Upper lobe of left lung (tissue), 6 donors: ENCODE results near the gene WAS. TPM values are rescaled to one million over a fixed set of nuclear protein-coding genes. Genes with fewer than 3 reads are reported as not detected.

Experiments
- ATAC-seq, 2 donors: fragments of 200-7000 bp; cut with Tn5 transposase; one replicate each; pipeline ENCODE4 v1.9.1; 2022; ENCODE audit warnings: mild to moderate bottlenecking in 2 of 2, moderate library complexity in 2 of 2; ENCODE audit not compliant: low FRiP score in 2 of 2
- DNase-seq, 2 donors: peaks; one replicate each; pipeline ENCODE4 v3.0.0-alpha.2; 2019 to 2020
- H3K27ac ChIP-seq, 4 donors: fragments of 200-600 bp; sonication (generic); one replicate each; pipeline ENCODE4 v1.5.1; 2016 to 2019
- H3K27me3 ChIP-seq, 4 donors: fragments of 200-600 bp; sonication (generic); one replicate each; pipeline ENCODE4 v1.5.1; 2017 to 2019
- H3K36me3 ChIP-seq, 4 donors: fragments of 200-600 bp; sonication (generic); one replicate each; pipeline ENCODE4 v1.5.1; 2016 to 2019
- H3K4me1 ChIP-seq, 4 donors: fragments of 200-600 bp; sonication (generic); one replicate each; pipeline ENCODE4 v1.5.1; 2018 to 2019
- H3K4me3 ChIP-seq, 4 donors: fragments of 200-600 bp; sonication (generic); one replicate each; pipeline ENCODE4 v1.5.1; 2017 to 2019; ENCODE audit warnings: mild to moderate bottlenecking in 2 of 4, moderate library complexity in 1 of 4
- H3K9me3 ChIP-seq, 4 donors: fragments of 200-600 bp; sonication (generic); one replicate each; pipeline ENCODE4 v1.5.1; 2018 to 2019
- EP300 ChIP-seq, 4 donors: sonication (generic); formaldehyde crosslinking; IDR thresholded peaks; one replicate each; pipeline ENCODE4 v1.5.1; 2017; ENCODE audit warnings: antibody characterized with exemption in 4 of 4, control low read depth in 2 of 4
- POLR2A ChIP-seq, 4 donors: fragments of 450-650 bp; IDR thresholded peaks; one replicate each; pipeline ENCODE4 v1.5.1; 2016 to 2017; ENCODE audit warnings: antibody characterized with exemption in 4 of 4, mild to moderate bottlenecking in 2 of 4
- POLR2AphosphoS5 ChIP-seq, 2 donors: sonication (generic); formaldehyde crosslinking; IDR thresholded peaks; one replicate each; pipeline ENCODE4 v1.5.1; 2017; ENCODE audit warnings: antibody characterized with exemption in 2 of 2
- WGBS, 2 donors: methylation state at CpG; one replicate each; pipeline ENCODE4 v1.1.5; 2017 to 2018; 5-methylcytosine and 5-hydroxymethylcytosine counted together
- small RNA-seq, 4 donors: library from RNA; depleted of rRNA; stranded (forward); fragments of <200 nt; gene quantifications; one replicate each; pipeline ENCODE3, GENCODE V24; 2016
- total RNA-seq, 6 donors: library from RNA; depleted of rRNA in 4 of 6; stranded (reverse); fragments of >200 nt in 4 of 6; gene quantifications; one replicate each; pipeline versions ENCODE4 v1.1.0 to v1.2.1, GENCODE V29; 2016 to 2021
- TF ChIP-seq, protein P1 (sequence below), 6 experiments: fragments of 450-650 bp in 4 of 6; fragments of 200-600 bp in 2 of 6; sonication (generic) in 2 of 6; IDR thresholded peaks; one replicate each; pipeline ENCODE4 v1.5.1; 2016 to 2019; ENCODE audit warnings: antibody characterized with exemption in 6 of 6
- donor health status: DM: no; HTN: no; CAD: no; lungs with moderate emphysema.
- donor health status: DM: no; HTN: yes; CAD: no; lungs with severe emphysema.

WAS gene
- total RNA-seq, 6 donors from 2014 or later = 11.7 to 46.0 (median 33.9) TPM

DNA sequence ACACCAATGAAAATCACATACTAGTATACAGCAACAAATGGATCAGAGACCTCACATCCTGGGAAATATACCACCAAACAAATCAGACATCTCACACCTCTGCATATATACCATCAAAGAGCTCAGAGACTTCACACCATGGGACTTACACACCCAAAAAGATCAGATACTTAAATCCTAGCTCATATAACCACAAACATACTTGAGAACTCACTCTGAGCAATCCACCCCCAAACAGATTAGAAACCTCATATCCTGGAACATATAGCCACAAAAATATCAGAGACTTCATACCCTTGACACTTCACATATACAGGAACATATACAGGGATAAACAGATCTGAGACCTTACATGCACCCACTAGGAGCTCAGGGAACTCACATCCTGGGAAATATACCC, 45.1 kb downstream of the WAS start:
- no peaks in the 10 kb centered on the region for H3K4me1 ChIP-seq
- H3K9me3 ChIP-seq = no peaks in the 10 kb centered on the region
- no peak for DNase-seq
- TF ChIP-seq POLR2AphosphoS5 (IDR thresholded peaks at IDR 0.05) (no peak), EP300 (IDR thresholded peaks at IDR 0.05) (no peak), POLR2A (IDR thresholded peaks at IDR 0.05) (no peak)
- TF ChIP-seq, protein P1, sequence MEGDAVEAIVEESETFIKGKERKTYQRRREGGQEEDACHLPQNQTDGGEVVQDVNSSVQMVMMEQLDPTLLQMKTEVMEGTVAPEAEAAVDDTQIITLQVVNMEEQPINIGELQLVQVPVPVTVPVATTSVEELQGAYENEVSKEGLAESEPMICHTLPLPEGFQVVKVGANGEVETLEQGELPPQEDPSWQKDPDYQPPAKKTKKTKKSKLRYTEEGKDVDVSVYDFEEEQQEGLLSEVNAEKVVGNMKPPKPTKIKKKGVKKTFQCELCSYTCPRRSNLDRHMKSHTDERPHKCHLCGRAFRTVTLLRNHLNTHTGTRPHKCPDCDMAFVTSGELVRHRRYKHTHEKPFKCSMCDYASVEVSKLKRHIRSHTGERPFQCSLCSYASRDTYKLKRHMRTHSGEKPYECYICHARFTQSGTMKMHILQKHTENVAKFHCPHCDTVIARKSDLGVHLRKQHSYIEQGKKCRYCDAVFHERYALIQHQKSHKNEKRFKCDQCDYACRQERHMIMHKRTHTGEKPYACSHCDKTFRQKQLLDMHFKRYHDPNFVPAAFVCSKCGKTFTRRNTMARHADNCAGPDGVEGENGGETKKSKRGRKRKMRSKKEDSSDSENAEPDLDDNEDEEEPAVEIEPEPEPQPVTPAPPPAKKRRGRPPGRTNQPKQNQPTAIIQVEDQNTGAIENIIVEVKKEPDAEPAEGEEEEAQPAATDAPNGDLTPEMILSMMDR (IDR thresholded peaks at IDR 0.05) = no peak
- no peak overlapping the region for H3K4me3 ChIP-seq
- no peaks in the 10 kb centered on the region for H3K27me3 ChIP-seq
- no peak for ATAC-seq
- H3K36me3 ChIP-seq = no peaks in the 10 kb centered on the region
- no peak overlapping the region for H3K27ac ChIP-seq

DNA sequence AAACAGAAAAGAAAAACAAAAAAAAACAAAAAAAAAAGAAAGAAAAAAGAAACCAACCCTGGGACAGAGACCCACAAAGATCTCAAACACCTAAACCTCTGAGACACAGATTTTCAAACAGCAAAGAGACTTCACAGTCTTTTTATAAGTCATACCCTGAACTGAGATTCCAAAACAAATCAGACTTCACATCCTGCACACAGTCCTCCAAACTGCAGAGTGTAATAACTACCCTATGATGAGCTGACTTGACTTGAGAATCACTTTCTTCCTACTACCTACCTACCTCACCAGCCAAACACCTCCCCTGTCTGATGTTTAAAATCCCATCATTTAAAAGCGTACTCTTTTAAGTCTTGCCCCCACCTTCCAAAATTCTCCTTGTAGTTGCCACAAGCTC, 52.7 kb downstream of the WAS start:
- WGBS, 2 donors = 73 to 88% methylated on average over 1 of the region's 1 CpG
- H3K27me3 ChIP-seq = no peaks in the 10 kb centered on the region
- no peak for ATAC-seq

DNA sequence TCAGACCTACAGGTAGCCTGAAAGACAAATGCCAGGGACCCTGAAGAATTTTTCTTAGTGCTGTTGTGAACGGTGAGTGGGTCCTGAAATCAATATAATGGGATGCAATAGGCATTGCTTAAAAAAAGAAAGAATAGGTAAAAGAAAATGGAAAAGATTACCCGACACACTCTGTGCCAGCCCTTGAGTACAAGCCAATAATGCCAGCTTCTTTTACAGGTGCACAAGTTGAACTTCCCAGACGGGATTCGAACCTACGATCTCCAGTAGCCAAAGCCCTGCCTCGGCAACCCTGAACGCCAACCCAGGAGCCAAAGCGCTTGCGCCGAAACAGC, 53.2 kb downstream of the WAS start:
- DNase-seq = no peak
- H3K27me3 ChIP-seq = no peaks in the 10 kb centered on the region
- H3K4me1 ChIP-seq = peaks cover 0 to 4% (median 1%) of the 10 kb centered on the region in 4 donors
- peak overlapping the region in 2 of 4 donors; percentile 52 to 60 for H3K4me3 ChIP-seq
- 21 to 45% methylated on average over 4 to 10 of the region's 10 CpGs for WGBS, 2 donors
- peak overlapping the region in 2 of 4 donors; percentile 7 to 87 for H3K27ac ChIP-seq
- no peaks in the 10 kb centered on the region for H3K9me3 ChIP-seq
- H3K36me3 ChIP-seq = no peaks in the 10 kb centered on the region
- no peak for ATAC-seq
- TF ChIP-seq POLR2AphosphoS5 (IDR thresholded peaks at IDR 0.05) = no peak

More for the DNA sequence above, 52.7 kb downstream of the WAS start:
- TF ChIP-seq, protein P1 (IDR thresholded peaks at IDR 0.05) = no peak
- no peak for TF ChIP-seq EP300 (IDR thresholded peaks at IDR 0.05)
- no peak for TF ChIP-seq POLR2AphosphoS5 (IDR thresholded peaks at IDR 0.05)
- no peak for TF ChIP-seq POLR2A (IDR thresholded peaks at IDR 0.05)
- Histone ChIP-seq H3K36me3 (no peaks in the 10 kb centered on the region), H3K4me1 (peaks cover 0 to 4% (median 1%) of the 10 kb centered on the region in 4 donors), H3K9me3 (no peaks in the 10 kb centered on the region), H3K4me3 (peak overlapping the region in 1 of 4 donors; percentile 60), H3K27ac (peak overlapping the region in 1 of 4 donors; percentile 87)
- no peak for DNase-seq

DNA sequence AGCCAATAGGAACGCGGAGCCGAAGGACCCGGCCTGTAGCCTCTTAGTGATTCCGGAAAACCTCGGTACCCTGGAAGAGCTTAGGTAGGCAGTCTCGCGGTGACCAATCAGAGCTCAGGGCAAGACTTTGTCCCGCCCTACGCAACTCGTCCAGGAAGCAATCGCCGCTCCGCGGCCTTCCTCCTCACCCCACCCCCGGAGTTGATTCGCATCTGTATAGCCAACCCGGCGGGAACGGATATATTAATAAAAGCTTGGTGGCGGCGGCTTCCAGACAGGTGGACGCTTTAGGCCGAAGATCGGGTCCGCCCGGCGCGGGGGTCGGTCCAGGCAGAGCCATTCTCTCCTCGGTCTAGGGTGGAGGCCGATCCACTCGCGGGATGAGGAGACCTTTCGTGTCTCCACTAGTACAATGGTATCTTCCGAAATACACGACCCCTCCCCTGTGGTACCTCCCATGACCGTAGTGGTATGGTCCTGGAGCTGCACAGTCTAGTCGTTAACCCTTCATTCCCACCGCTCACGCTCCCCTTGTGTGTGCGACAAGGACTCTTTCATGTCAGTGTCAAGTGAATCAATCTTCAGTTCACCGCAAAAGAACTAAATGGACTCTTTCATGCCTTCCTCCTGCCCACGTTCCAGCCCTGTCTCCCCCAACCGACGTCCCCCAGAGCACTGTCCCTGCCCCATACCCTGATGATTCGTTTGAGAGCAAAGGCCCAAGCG, 53.8 kb downstream of the WAS start:
- Histone ChIP-seq H3K9me3 (no peaks in the 10 kb centered on the region), H3K27ac (peak overlapping the region; percentile 87 to 93 (median 90)), H3K4me1 (peaks cover 0 to 4% (median 1%) of the 10 kb centered on the region in 4 donors), H3K4me3 (peak overlapping the region; percentile 20 to 60 (median 55)), H3K36me3 (no peaks in the 10 kb centered on the region), H3K27me3 (no peaks in the 10 kb centered on the region)
- peak; percentile 98 to 100 for ATAC-seq
- DNase-seq = peak; percentile 88 to 93
- peak in 3 of 4 donors; percentile 38 to 72 (median 69) for TF ChIP-seq POLR2A (IDR thresholded peaks at IDR 0.05)
- peak; percentile 50 to 65 for TF ChIP-seq POLR2AphosphoS5 (IDR thresholded peaks at IDR 0.05)
- no peak for TF ChIP-seq EP300 (IDR thresholded peaks at IDR 0.05)
- WGBS, 2 donors = 0 to 37% methylated on average over 3 to 48 of the region's 48 CpGs

DNA sequence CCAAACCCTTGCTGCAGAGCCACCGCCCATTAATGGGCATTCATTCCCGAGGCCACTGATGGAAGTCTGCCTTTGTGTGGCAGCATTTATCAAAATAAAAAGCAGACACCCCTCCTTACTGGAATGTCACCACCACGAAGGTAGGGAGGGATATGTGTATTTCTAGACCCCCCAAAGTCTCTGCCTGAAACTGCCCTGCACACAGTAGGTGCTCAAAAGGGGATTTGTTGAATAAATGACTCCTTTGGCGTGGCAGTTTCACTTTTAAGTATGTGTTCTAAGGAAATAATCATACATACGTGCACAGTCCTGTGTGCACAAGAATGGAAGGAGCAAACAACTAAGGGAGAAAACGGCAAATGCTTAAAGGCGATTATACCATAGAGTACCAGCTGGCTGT, 54.3 kb downstream of the WAS start:
- ATAC-seq = no peak

More for the DNA sequence above, 54.3 kb downstream of the WAS start:
- 50 to 80% methylated on average over 4 to 7 of the region's 7 CpGs for WGBS, 2 donors
- H3K36me3 ChIP-seq = no peaks in the 10 kb centered on the region
- H3K27ac ChIP-seq = peak overlapping the region; percentile 87 to 93 (median 90)
- no peaks in the 10 kb centered on the region for H3K9me3 ChIP-seq
- TF ChIP-seq POLR2AphosphoS5 (IDR thresholded peaks at IDR 0.05) (no peak), EP300 (IDR thresholded peaks at IDR 0.05) (no peak), POLR2A (IDR thresholded peaks at IDR 0.05) (no peak)
- TF ChIP-seq, protein P1 (IDR thresholded peaks at IDR 0.05) = no peak
- DNase-seq = no peak
- H3K27me3 ChIP-seq = no peaks in the 10 kb centered on the region
- peaks cover 0 to 4% (median 1%) of the 10 kb centered on the region in 4 donors for H3K4me1 ChIP-seq
- H3K4me3 ChIP-seq = peak overlapping the region in 3 of 4 donors; percentile 52 to 60 (median 58)

Small RNAs within 50 kb of the gene (small RNA-seq; reads per million reads assigned to genes)
- 0 reads per million in 4 donors for gene RNU6-1056P

Other genes starting within 250 kb of the WAS start
- gene SLC38A5, start 213.5 kb upstream of the WAS start, total RNA-seq = 10 to 100 TPM; 10.2 to 32.4 (median 17.9) TPM
- 10 to 100 TPM; 25.2 to 49.1 (median 42.8) TPM for gene FTSJ1, start 207.6 kb upstream of the WAS start, total RNA-seq
- 10 to 100 TPM in 5 of 6 donors, 1 to 10 TPM in 1; 10.0 to 53.4 (median 14.3) TPM for gene PORCN, start 174.8 kb upstream of the WAS start, total RNA-seq
- gene EBP, start 162.0 kb upstream of the WAS start, total RNA-seq = 100 to 1,000 TPM in 2 of 6 donors, 10 to 100 TPM in 4; 21.0 to 101 (median 74.9) TPM
- gene TBC1D25, start 144.1 kb upstream of the WAS start, total RNA-seq = 10 to 100 TPM; 15.2 to 26.4 (median 18.8) TPM
- 100 to 1,000 TPM; 129 to 486 (median 187) TPM for gene RBM3, start 109.3 kb upstream of the WAS start, total RNA-seq
- gene WDR13, start 86.3 kb upstream of the WAS start, total RNA-seq = 100 to 1,000 TPM in 5 of 6 donors, 10 to 100 TPM in 1; 71.2 to 185 (median 141) TPM
- 1 to 10 TPM; 1.2 to 7.3 (median 6.0) TPM for gene SUV39H1, start 12.9 kb downstream of the WAS start, total RNA-seq
- 1 to 10 TPM in 4 of 6 donors, not detected in 2; 1.1 to 2.1 (median 2.0) TPM for gene GLOD5, start 77.9 kb downstream of the WAS start, total RNA-seq
- gene GATA1, start 102.8 kb downstream of the WAS start, total RNA-seq = 1 to 10 TPM in 4 of 6 donors, under 1 TPM in 1, not detected in 1; 0.49 to 3.1 (median 1.6) TPM
- gene HDAC6, start 118.3 kb downstream of the WAS start, total RNA-seq = 100 to 1,000 TPM in 2 of 6 donors, 10 to 100 TPM in 4; 59.1 to 171 (median 86.0) TPM
- gene ERAS, start 142.7 kb downstream of the WAS start, total RNA-seq = not detected
- 1 to 10 TPM; 1.0 to 7.5 (median 2.3) TPM for gene PCSK1N, start 151.8 kb downstream of the WAS start, total RNA-seq
- gene TIMM17B, start 214.0 kb downstream of the WAS start, total RNA-seq = 10 to 100 TPM; 29.6 to 49.6 (median 42.6) TPM
- gene PQBP1, start 214.1 kb downstream of the WAS start, total RNA-seq = 10 to 100 TPM; 49.1 to 76.9 (median 65.2) TPM
- gene SLC35A2, start 227.8 kb downstream of the WAS start, total RNA-seq = 10 to 100 TPM in 5 of 6 donors, 1 to 10 TPM in 1; 5.2 to 32.0 (median 23.3) TPM
- 10 to 100 TPM; 16.3 to 36.1 (median 26.2) TPM for gene PIM2, start 235.2 kb downstream of the WAS start, total RNA-seq